Cardiac ventricle fibroblast (primary cell): Measurements from ENCODE around the gene ZNF488. TPM values are rescaled to one million over a fixed set of nuclear protein-coding genes. Genes with fewer than 3 reads are reported as not detected.

Experiments used
- total RNA-seq: library from RNA; depleted of rRNA; stranded (reverse); fragments of >200 nt; gene quantifications from 2 replicates; pipeline ENCODE4 v1.2.3, GENCODE V29; 2015

Gene ZNF488
- total RNA-seq: 0.06 TPM in 1 of 2 replicates, not detected in the other

GRCh38 chr10:47384148-47384921, at the start of gene ZNF488:
Gene ZNF488, minus strand, starts transcription at chr10:47384293. Its CDS starts 15,464 bp downstream, at chr10:47368829.

DNA sequence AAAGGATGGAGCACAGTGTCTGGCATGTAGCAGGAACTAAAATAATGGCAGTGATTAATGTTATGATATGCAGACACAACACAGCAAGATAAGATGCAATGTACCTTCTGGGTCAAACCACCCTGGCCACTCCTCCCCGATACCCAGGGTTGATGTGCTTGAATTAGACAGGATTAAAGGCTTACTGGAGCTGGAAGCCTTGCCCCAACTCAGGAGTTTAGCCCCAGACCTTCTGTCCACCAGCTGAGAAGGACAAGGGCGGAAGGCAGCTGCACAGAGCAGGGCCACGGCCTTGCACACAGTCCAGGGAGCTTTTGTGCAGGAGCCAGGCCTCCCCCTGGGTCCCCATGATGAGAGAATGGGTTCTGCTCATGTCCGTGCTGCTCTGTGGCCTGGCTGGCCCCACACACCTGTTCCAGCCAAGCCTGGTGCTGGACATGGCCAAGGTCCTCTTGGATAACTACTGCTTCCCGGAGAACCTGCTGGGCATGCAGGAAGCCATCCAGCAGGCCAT, 35.9 kb downstream of the ZNF488 start, which contains the start of gene RBP3:
Gene RBP3 (plus strand): TSS at position 226 of the 514 bp plus-strand sequence. CDS start 122 bp downstream, at position 348.

GRCh38 chr10:47322300-47323061, 61.6 kb downstream of the ZNF488 start, which contains the start of gene GDF2:
Gene GDF2, plus strand, starts transcription at chr10:47322454. Its CDS starts 215 bp downstream, at chr10:47322669.

Other genes with a start within 250 kb of the ZNF488 start
- gene GDF10, start 84.1 kb downstream of the ZNF488 start, total RNA-seq: 0.12 and 0.15 TPM in 2 replicates
- not detected in 2 replicates for gene GDF2, start 61.8 kb downstream of the ZNF488 start, total RNA-seq
- not detected in 2 replicates for gene RBP3, start 35.9 kb downstream of the ZNF488 start, total RNA-seq
- gene ANXA8, start 99.8 kb upstream of the ZNF488 start, total RNA-seq: not detected in 2 replicates
- not detected in 2 replicates for gene FAM25G, start 107.4 kb upstream of the ZNF488 start, total RNA-seq
- 1.8 and 2.1 TPM in 2 replicates for gene AGAP9, start 139.3 kb upstream of the ZNF488 start, total RNA-seq